Effector memory CD8-positive, alpha-beta T cell (primary cell): ENCODE data around the gene CRTC3.
"Not testable (repeated sequence)": the region's sequence is repeated elsewhere in the genome, so short reads cannot be mapped to it uniquely, and the experiment has no call there.

Experiments used
- ATAC-seq: fragments of 150-1000 bp; cut with Tn5 transposase; replicated peaks from 2 replicates; pipeline ENCODE4 v1.10.0; 2021; ENCODE audit warnings: mild to moderate bottlenecking, moderate library complexity
- DNase-seq, 3 experiments: peaks; one replicate each; pipeline ENCODE4 v3.0.0; 2021
- H3K27ac Mint-ChIP-seq, 2 donors: one replicate each; pipeline ENCODE4 v1.8.0; 2022; ENCODE audit warnings: mild to moderate bottlenecking in 2 of 2, mixed read lengths in 2 of 2, moderate library complexity in 2 of 2
- H3K27me3 Mint-ChIP-seq, 2 donors: one replicate each; pipeline ENCODE4 v1.8.0; 2022; ENCODE audit warnings: mixed read lengths in 2 of 2
- H3K36me3 Mint-ChIP-seq: one replicate; pipeline ENCODE4 v1.8.0; 2022; ENCODE audit warnings: mild to moderate bottlenecking, moderate library complexity, mixed read lengths; ENCODE audit not compliant: insufficient read depth
- H3K4me1 Mint-ChIP-seq, 2 donors: one replicate each; pipeline ENCODE4 v1.8.0; 2022; ENCODE audit warnings: low read depth in 2 of 2, mixed read lengths in 2 of 2
- H3K4me3 Mint-ChIP-seq, 2 donors: one replicate each; pipeline ENCODE4 v1.8.0; 2022; ENCODE audit warnings: mild to moderate bottlenecking in 2 of 2, mixed read lengths in 2 of 2, moderate library complexity in 2 of 2
- H3K9me3 Mint-ChIP-seq, 2 donors: one replicate each; pipeline ENCODE4 v1.8.0; 2022; ENCODE audit warnings: mixed read lengths in 2 of 2

CRTC3 gene

GRCh38 chr15:90648137-90649070 is 118.7 kb downstream of the CRTC3 start:
- Mint-ChIP-seq H3K36me3 (peaks cover 10% of the 10 kb centered on the region), H3K9me3 (no peaks in the 10 kb centered on the region), H3K27me3 (peaks cover 4 to 11% of the 10 kb centered on the region in 2 donors), H3K4me1 (peaks cover 9 to 17% of the 10 kb centered on the region in 2 donors), H3K4me3 (peak overlapping the region; percentile 72 to 76), H3K27ac (peak overlapping the region; percentile 13 to 91)
- ATAC-seq, result peak; percentile 83
- DNase-seq, result peak; percentile 53 to 58 (median 55)

DNA sequence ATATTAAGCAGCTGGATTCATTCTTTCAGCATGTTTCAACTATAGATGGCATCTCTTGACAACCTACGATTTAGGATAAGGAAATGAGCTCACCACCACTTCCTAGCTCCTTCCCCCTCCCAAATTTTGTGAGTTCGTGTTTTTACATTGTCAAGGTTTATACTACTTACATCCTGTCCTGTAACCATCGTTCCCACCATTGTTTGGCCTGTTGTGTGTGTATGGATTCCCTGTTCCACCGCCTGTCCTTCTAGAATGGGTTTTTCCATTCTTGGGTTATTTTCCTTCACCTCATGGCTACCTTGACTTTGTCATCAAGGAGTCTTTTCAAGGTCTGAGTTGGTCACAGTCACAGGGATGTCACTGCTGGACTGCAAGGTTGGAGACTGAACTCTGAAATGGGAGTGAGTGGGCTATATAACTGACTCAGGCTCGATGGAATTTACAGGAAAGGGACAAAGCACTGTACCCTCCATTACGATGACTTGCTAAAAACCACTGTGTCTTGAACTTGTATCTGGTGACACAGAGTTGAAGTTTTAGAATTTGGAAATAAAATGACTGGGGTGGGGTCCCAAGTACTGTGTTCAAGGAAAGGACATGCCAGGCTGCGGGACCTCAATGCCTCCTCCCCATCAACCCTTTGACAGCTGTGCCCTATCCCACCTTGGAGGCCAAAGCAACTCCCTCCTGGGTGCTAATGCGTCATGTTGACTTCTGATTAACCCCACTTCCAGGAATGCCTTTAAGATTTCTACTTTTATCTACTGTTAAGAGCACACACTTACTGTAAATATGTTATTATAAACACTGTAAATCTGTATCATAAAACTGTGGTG is 120.6 kb downstream of the CRTC3 start:
- H3K4me3 Mint-ChIP-seq, result no peak overlapping the region
- no peak overlapping the region for H3K27ac Mint-ChIP-seq
- peaks cover 9 to 20% of the 10 kb centered on the region in 2 donors for H3K27me3 Mint-ChIP-seq
- H3K36me3 Mint-ChIP-seq, result peaks cover 14% of the 10 kb centered on the region
- no peak for DNase-seq
- no peak for ATAC-seq
- peaks cover 15 to 23% of the 10 kb centered on the region in 2 donors for H3K4me1 Mint-ChIP-seq
- H3K9me3 Mint-ChIP-seq, result no peaks in the 10 kb centered on the region

GRCh38 chr15:90650956-90651689 is 121.4 kb downstream of the CRTC3 start:
- Mint-ChIP-seq H3K36me3 (peaks cover 14% of the 10 kb centered on the region), H3K27ac (no peak overlapping the region), H3K4me3 (no peak overlapping the region), H3K9me3 (no peaks in the 10 kb centered on the region), H3K4me1 (peaks cover 16 to 20% of the 10 kb centered on the region in 2 donors), H3K27me3 (peaks cover 9 to 27% of the 10 kb centered on the region in 2 donors)
- ATAC-seq (no peak), DNase-seq (no peak)

DNA sequence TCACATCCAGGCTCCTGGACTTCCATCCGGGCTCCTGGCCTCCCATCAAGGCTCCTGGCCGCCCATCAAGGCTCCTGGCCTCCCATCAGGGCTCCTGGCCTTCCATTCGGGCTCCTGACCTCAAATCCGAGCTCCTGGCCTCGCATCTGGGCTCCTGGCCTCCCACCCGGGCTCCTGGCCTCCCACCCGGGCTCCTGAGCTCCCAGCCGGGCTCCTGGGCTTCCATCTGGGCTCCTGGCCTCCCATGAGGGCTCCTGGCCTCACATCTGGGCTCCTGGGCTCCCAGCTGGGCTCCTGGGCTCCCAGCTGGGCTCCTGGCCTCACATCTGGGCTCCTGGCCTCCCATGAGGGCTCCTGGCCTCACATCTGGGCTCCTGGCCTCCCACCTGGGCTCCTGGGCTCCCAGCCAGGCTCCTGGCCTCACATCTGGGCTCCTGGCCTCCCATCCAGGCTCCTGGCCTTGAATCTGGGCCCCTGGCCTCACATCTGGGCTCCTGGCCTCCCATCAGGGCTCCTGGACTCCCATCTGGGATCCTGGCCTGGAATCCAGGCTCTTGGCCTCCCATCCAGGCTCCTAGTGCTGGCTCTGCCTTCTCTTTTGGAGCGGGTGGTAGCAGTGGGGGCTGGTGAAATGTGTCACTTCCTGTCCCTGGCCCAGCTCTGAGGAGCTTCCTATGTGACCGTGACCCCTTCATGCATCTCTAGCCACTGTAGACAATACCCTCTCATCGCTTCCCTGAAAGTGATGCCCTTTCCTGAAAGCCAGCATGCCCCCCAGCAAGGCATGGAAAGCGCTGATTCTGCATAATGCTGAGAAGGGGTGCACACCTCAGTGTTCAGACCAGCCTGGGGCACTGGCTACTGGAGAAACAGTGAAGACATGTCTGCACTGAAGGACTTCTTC is 124.8 kb downstream of the CRTC3 start:
- DNase-seq, result no peak
- peak; percentile 36 for ATAC-seq
- Mint-ChIP-seq H3K4me3 (no peak overlapping the region), H3K27ac (no peak overlapping the region), H3K36me3 (peaks cover 27% of the 10 kb centered on the region), H3K27me3 (peaks cover 23 to 53% of the 10 kb centered on the region in 2 donors), H3K4me1 (peaks cover 27 to 29% of the 10 kb centered on the region in 2 donors), H3K9me3 (no peaks in the 10 kb centered on the region)

DNA sequence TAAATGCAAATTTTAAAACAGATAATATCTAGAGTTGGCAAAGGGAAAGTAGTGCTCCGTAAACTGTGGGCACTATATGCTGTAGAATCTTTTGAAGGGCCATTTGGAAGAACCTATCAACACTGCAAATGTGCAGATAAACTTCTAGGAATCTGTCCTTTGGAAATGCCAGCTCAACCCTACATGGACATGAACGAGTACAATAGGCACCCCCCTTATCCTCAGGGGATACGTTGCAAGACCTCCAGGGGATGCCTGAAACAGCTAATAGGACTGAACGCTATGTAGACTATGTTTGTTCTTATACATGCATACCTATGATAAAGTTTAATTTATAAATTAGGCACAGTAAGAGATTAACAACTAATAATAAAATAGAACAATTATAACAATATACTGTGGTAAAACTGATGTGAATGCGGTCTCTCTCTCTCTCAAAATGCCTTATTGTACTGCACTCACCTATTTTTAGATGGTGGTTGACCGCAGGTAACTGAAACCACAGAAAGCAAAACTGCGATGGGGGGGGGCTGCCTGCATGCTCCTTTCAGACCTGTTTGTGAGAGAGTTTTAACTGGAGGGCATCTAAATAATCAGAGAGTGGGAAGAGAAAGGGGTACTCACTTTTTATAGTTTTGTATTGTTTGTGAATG is 127.9 kb downstream of the CRTC3 start:
- DNase-seq (peak; percentile 43 to 64 (median 57)), ATAC-seq (peak; percentile 62)
- H3K9me3 Mint-ChIP-seq, result not testable (repeated sequence)
- H3K36me3 Mint-ChIP-seq, result peaks cover 32% of the 10 kb centered on the region
- peak overlapping the region; percentile 57 to 63 for H3K4me3 Mint-ChIP-seq
- peak overlapping the region in 1 of 2 donors; percentile 82 for H3K27ac Mint-ChIP-seq
- peaks cover 27 to 55% of the 10 kb centered on the region in 2 donors for H3K27me3 Mint-ChIP-seq
- peaks cover 51% of the 10 kb centered on the region in 2 donors for H3K4me1 Mint-ChIP-seq

- no peak for DNase-seq
- Mint-ChIP-seq H3K4me1 (peaks cover 56 to 63% of the 10 kb centered on the region in 2 donors), H3K27ac (no peak overlapping the region), H3K27me3 (peaks cover 45 to 65% of the 10 kb centered on the region in 2 donors), H3K4me3 (peak overlapping the region in 1 of 2 donors; percentile 30), H3K9me3 (no peaks in the 10 kb centered on the region), H3K36me3 (peaks cover 28% of the 10 kb centered on the region)
- ATAC-seq, result no peak
Observed at GRCh38 chr15:90659481-90659880, 129.8 kb downstream of the CRTC3 start.

- peak; percentile 72 for ATAC-seq
Observed at GRCh38 chr15:90660195-90660998, 130.7 kb downstream of the CRTC3 start.

DNA sequence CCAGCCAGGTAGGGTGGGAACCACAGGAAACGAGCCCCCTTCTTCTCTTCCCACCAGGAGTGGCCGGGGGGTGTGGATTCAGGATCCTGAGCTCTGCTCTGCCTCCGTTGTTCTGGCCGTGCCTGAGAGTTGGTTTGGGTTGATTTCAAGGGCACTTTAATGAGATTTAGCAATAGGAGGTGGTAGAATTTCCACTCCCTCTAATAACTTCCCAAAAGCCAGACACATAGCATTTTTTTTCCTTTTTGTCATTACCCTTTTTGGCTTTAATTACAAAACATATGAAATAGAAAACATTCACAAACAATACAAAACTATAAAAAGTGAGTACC is 131.2 kb downstream of the CRTC3 start:
- Mint-ChIP-seq H3K4me1 (peaks cover 59 to 64% of the 10 kb centered on the region in 2 donors), H3K27ac (peak overlapping the region; percentile 70 to 79), H3K36me3 (peaks cover 30% of the 10 kb centered on the region), H3K27me3 (peaks cover 47 to 62% of the 10 kb centered on the region in 2 donors), H3K4me3 (peak overlapping the region; percentile 73)
- ATAC-seq, H3K9me3 Mint-ChIP-seq, DNase-seq: not testable (repeated sequence)

More at GRCh38 chr15:90660195-90660998, 130.7 kb downstream of the CRTC3 start:
- Mint-ChIP-seq H3K9me3 (no peaks in the 10 kb centered on the region), H3K36me3 (peaks cover 30% of the 10 kb centered on the region), H3K27me3 (peaks cover 44 to 62% of the 10 kb centered on the region in 2 donors), H3K4me1 (peaks cover 54 to 61% of the 10 kb centered on the region in 2 donors), H3K4me3 (peak overlapping the region; percentile 73), H3K27ac (no peak overlapping the region)
- DNase-seq, result peak; percentile 44 to 48 (median 44)

DNA sequence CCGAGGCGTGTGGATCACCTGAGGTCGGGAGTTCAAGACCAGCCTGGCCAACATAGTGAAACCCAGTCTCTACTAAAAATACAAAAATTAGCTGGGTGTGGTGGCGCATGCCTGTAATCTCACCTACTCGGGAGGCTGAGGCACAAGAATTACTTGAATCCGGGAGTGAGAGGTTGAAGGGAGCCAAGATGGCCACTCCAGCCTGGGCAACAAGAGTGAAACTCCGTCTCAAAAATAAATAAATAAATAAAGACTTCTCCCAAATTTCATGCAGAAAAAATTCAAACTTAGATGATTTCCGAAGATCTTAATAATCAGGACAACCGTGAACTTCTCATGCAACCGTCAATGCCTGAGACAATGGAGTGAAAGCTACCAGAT is 134.3 kb downstream of the CRTC3 start:
- peak overlapping the region; percentile 81 to 85 for H3K4me3 Mint-ChIP-seq
- H3K36me3 Mint-ChIP-seq, result peaks cover 16% of the 10 kb centered on the region
- not testable (repeated sequence) for H3K9me3 Mint-ChIP-seq, H3K27ac Mint-ChIP-seq, ATAC-seq, DNase-seq
- H3K27me3 Mint-ChIP-seq, result peaks cover 48 to 54% of the 10 kb centered on the region in 2 donors
- H3K4me1 Mint-ChIP-seq, result peaks cover 49 to 52% of the 10 kb centered on the region in 2 donors

DNA sequence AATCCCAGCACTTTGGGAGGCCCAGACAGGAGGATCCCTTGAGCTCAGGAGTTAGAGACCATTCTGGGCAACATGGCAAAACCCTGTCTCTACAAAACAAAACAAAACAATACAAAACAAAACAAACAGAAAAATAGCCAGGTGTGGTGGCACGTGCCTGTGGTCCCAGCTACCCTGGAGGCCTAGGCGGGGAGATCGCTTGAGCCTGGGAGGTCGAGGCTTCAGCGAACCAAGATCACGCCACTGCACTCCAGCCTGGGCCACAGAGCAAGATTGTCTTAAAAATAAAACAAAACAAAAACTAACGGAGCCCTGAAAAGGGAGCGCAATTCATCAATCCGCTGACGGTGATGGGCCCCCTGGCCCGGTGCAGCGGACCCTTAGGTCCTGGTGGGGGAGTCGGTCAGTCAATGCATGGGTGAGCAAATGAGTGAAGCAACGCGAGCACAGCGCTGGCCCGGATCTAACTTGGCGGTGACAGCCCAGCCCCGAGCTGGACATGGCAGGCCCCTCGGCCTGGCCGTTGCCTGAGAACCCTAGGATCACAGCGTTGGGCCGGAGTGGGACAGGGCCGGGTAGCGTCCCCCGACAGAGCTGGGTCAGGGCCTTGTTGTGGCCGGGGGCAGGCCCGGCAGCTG is 135.0 kb downstream of the CRTC3 start:
- Mint-ChIP-seq H3K36me3 (peaks cover 13% of the 10 kb centered on the region), H3K4me3 (peak overlapping the region; percentile 81 to 85), H3K27ac (no peak overlapping the region), H3K9me3 (no peaks in the 10 kb centered on the region), H3K27me3 (peaks cover 47 to 48% of the 10 kb centered on the region in 2 donors), H3K4me1 (peaks cover 42 to 45% of the 10 kb centered on the region in 2 donors)
- DNase-seq (no peak), ATAC-seq (no peak)
